ENCODE data around the gene DNAH17. TPM values are rescaled to one million over a fixed set of nuclear protein-coding genes. Genes with fewer than 3 reads are reported as not detected.
A peak's percentile ranks its signal among the peaks of the same experiment; 100 is the strongest.

DNAH17 gene
- total and polyA plus RNA-seq, 2 of the 13 experiments (the other 11 are each of a cell fraction or from before 2014, with no cell fraction given): 0.86 to 1.6 TPM

- peak; percentile 49; the same call in 1 of the 2 replicates for TF ChIP-seq RCOR2 (CRISPR knock-in tag; IDR thresholded peaks at IDR 0.05)
- TF ChIP-seq CEBPB (IDR thresholded peaks at IDR 0.05; ENCODE audit: borderline replicate concordance, low read depth, low read length): no peak
- TF ChIP-seq NR2F2 (IDR thresholded peaks at IDR 0.05; ENCODE audit: borderline replicate concordance, low read depth): no peak
- no peak for TF ChIP-seq ZNF256 (CRISPR knock-in tag; conservative IDR thresholded peaks at IDR 0.05)
- no peak for TF ChIP-seq ZNF7 (CRISPR knock-in tag; IDR thresholded peaks at IDR 0.05)
- TF ChIP-seq HOXA7 (CRISPR knock-in tag; IDR thresholded peaks at IDR 0.05): no peak
- TF ChIP-seq PAWR (CRISPR knock-in tag; IDR thresholded peaks at IDR 0.05; ENCODE audit: borderline replicate concordance): no peak
- TF ChIP-seq ZBTB2 (CRISPR knock-in tag; IDR thresholded peaks at IDR 0.05; ENCODE audit: low read depth): no peak
- TF ChIP-seq ZNF331 (CRISPR knock-in tag; IDR thresholded peaks at IDR 0.05): no peak; the same call in 1 of the 2 replicates
- no peak for TF ChIP-seq ZNF335 (CRISPR knock-in tag; IDR thresholded peaks at IDR 0.05)
- TF ChIP-seq ZBTB37 (CRISPR knock-in tag; IDR thresholded peaks at IDR 0.05): no peak
- 0 out of 2 replicates have a peak, but pooled peaks have one; percentile 24 for TF ChIP-seq MIXL1 (CRISPR knock-in tag; IDR thresholded peaks at IDR 0.05)
- TF ChIP-seq, protein P1, sequence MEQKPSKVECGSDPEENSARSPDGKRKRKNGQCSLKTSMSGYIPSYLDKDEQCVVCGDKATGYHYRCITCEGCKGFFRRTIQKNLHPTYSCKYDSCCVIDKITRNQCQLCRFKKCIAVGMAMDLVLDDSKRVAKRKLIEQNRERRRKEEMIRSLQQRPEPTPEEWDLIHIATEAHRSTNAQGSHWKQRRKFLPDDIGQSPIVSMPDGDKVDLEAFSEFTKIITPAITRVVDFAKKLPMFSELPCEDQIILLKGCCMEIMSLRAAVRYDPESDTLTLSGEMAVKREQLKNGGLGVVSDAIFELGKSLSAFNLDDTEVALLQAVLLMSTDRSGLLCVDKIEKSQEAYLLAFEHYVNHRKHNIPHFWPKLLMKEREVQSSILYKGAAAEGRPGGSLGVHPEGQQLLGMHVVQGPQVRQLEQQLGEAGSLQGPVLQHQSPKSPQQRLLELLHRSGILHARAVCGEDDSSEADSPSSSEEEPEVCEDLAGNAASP (CRISPR knock-in tag; IDR thresholded peaks at IDR 0.05; ENCODE audit: borderline replicate concordance): no peak
- TF ChIP-seq ZMYM4 (CRISPR knock-in tag; IDR thresholded peaks at IDR 0.05): peak; percentile 57; the same call in 1 of the 2 replicates
- no peak for TF ChIP-seq ZNF678 (CRISPR knock-in tag; IDR thresholded peaks at IDR 0.05)
- TF ChIP-seq ZFAT (CRISPR knock-in tag; conservative IDR thresholded peaks at IDR 0.05): no peak
- no peak for TF ChIP-seq ATAD3A (CRISPR knock-in tag; IDR thresholded peaks at IDR 0.05)
- no peak for TF ChIP-seq GPN1 (CRISPR knock-in tag; IDR thresholded peaks at IDR 0.05; ENCODE audit: borderline replicate concordance)
- no peak for TF ChIP-seq RELA (CRISPR knock-in tag; IDR thresholded peaks at IDR 0.05)
- peak; percentile 72; the same call in 1 of the 2 replicates for TF ChIP-seq SMAD3 (CRISPR knock-in tag; IDR thresholded peaks at IDR 0.05)
- TF ChIP-seq KDM1A (CRISPR knock-in tag; IDR thresholded peaks at IDR 0.05): 0 out of 2 replicates have a peak, but pooled peaks have one; percentile 74
- TF ChIP-seq ZNF383 (CRISPR knock-in tag; IDR thresholded peaks at IDR 0.05; ENCODE audit: borderline replicate concordance): no peak
- TF ChIP-seq NFE2 (CRISPR knock-in tag; IDR thresholded peaks at IDR 0.05): no peak
- no peak for TF ChIP-seq SMC3 (IDR thresholded peaks at IDR 0.05; ENCODE audit: low read length)
- TF ChIP-seq TBL1XR1 (IDR thresholded peaks at IDR 0.05; ENCODE audit: borderline replicate concordance, low read length, partially characterized antibody): no peak
- peak; percentile 40 for TF ChIP-seq CTCF (CRISPR knock-in tag; IDR thresholded peaks at IDR 0.05)
- no peak for TF ChIP-seq ZFP90 (CRISPR knock-in tag; IDR thresholded peaks at IDR 0.05; ENCODE audit: borderline replicate concordance)
Observed at GRCh38 chr17:78433013-78433727, 144.0 kb downstream of the DNAH17 start (continued).

Measured in HepG2 (cell line).